Endothelial cell of umbilical vein (primary cell): Measurements from ENCODE around the gene SLC27A4. TPM values are rescaled to one million over a fixed set of nuclear protein-coding genes. Genes with fewer than 3 reads are reported as not detected.

Experiments used
- BruUV-seq: library from RNA; stranded (reverse); fragments of 400-500 nt; replicated peaks from 2 replicates; lab custom pipeline; 2021; lab: Mats Ljungman, UMichigan
- CTCF ChIA-PET: fragments of 300-600, 350-600 bp; sonication (Branson Sonifier 250); formaldehyde crosslinking; loops from one replicate; lab custom pipeline; 2021; ENCODE audit warnings: antibody characterized with exemption, inconsistent platforms; lab: Charles Lee
- POLR2A ChIA-PET: fragments of 300-600, 350-600 bp; sonication (Branson Sonifier 250); formaldehyde crosslinking; loops from one replicate; lab custom pipeline; 2021; ENCODE audit warnings: antibody characterized with exemption, inconsistent platforms; lab: Charles Lee
- DNase-seq: peaks from one replicate; pipeline ENCODE4 v3.0.0-alpha.2; 2011; ENCODE audit warnings: low read depth, low spot score
- FAIRE-seq: peaks from 2 replicates; lab custom pipeline; 2011; peaks lifted over from hg19 to GRCh38; lab: Jason Lieb, UNC
- H2AFZ ChIP-seq: 2 replicates; pipeline ENCODE4 v1.6.0; 2012; ENCODE audit warnings: low read depth, low read length, control low read depth, inconsistent platforms
- H3K27ac ChIP-seq: 2 replicates; pipeline ENCODE4 v1.5.1; 2011; ENCODE audit warnings: low read depth, mild to moderate bottlenecking, control low read depth, low read length, moderate library complexity; ENCODE audit not compliant: insufficient read depth
- H3K27me3 ChIP-seq, 2 experiments: 2 replicates each; pipeline versions ENCODE4 v1.6.0 to v1.6.1; 2011; ENCODE audit warnings: low read length in 2 of 2, mixed read lengths in 1 of 2; ENCODE audit not compliant: control insufficient read depth in 2 of 2, insufficient read depth in 2 of 2
- H3K36me3 ChIP-seq, 2 experiments: 2 replicates in 1 of 2; 3 replicates in 1 of 2; pipeline ENCODE4 v1.5.1; 2011; ENCODE audit warnings: low read length in 2 of 2, mild to moderate bottlenecking in 1 of 2, moderate library complexity in 1 of 2; ENCODE audit not compliant: control insufficient read depth in 2 of 2, insufficient read depth in 2 of 2; ENCODE audit errors: extremely low read depth in 1 of 2
- H3K4me1 ChIP-seq: 3 replicates; pipeline ENCODE4 v1.5.1; 2011; ENCODE audit warnings: mild to moderate bottlenecking, low read length; ENCODE audit not compliant: control insufficient read depth, insufficient read depth; ENCODE audit errors: extremely low read depth
- H3K4me2 ChIP-seq: 2 replicates; pipeline ENCODE4 v1.6.1; 2011; ENCODE audit warnings: low read length, control low read depth, mixed read lengths; ENCODE audit not compliant: insufficient read depth
- H3K4me3 ChIP-seq, 3 experiments: fragments of 200-600 bp in 1 of 3; sonication (generic), shearing (Covaris generic) in 1 of 3; replicated peaks in 1 of 3; 2 replicates each; pipeline ENCODE4 v1.5.1; 2011 to 2016; ENCODE audit warnings: control low read depth in 3 of 3, low read length in 3 of 3, mild to moderate bottlenecking in 2 of 3, inconsistent platforms in 1 of 3, low read depth in 1 of 3, moderate library complexity in 1 of 3; ENCODE audit not compliant: insufficient read depth in 1 of 3
- H3K79me2 ChIP-seq: 2 replicates; pipeline ENCODE4 v1.6.0; 2012; ENCODE audit warnings: low read length, inconsistent platforms; ENCODE audit not compliant: control insufficient read depth, insufficient read depth
- H3K9ac ChIP-seq: replicated peaks from 2 replicates; pipeline ENCODE3; 2011; ENCODE audit warnings: low read length, control low read depth; ENCODE audit not compliant: insufficient read depth; ENCODE audit errors: extremely low read depth
- H3K9me1 ChIP-seq: replicated peaks from 3 replicates; pipeline ENCODE4 v1.6.0; 2011; ENCODE audit warnings: mild to moderate bottlenecking, low read length; ENCODE audit not compliant: control insufficient read depth, insufficient read depth; ENCODE audit errors: extremely low read depth
- H3K9me3 ChIP-seq: replicated peaks from 2 replicates; pipeline ENCODE4 v1.5.1; 2012; ENCODE audit warnings: low read length, inconsistent platforms; ENCODE audit not compliant: control insufficient read depth, insufficient read depth
- H4K20me1 ChIP-seq: replicated peaks from 2 replicates; pipeline ENCODE3; 2011; ENCODE audit warnings: mild to moderate bottlenecking, low read length; ENCODE audit not compliant: control insufficient read depth, insufficient read depth; ENCODE audit errors: extremely low read depth
- EZH2 ChIP-seq: IDR thresholded peaks from 2 replicates; pipeline ENCODE4 v1.6.1; 2012; ENCODE audit warnings: borderline replicate concordance, low read depth, mild to moderate bottlenecking, moderate library complexity, low read length, inconsistent platforms; ENCODE audit not compliant: severe bottlenecking
- FOS ChIP-seq: IDR thresholded peaks from 2 replicates; pipeline ENCODE4 v1.6.1; 2011; ENCODE audit warnings: mild to moderate bottlenecking, low read length, moderate library complexity, borderline replicate concordance; ENCODE audit not compliant: insufficient read depth
- GATA2 ChIP-seq: IDR thresholded peaks from 2 replicates; pipeline ENCODE4 v1.7.0; 2011; ENCODE audit warnings: low read depth, mild to moderate bottlenecking, moderate library complexity, mixed read lengths, low read length; ENCODE audit not compliant: insufficient read length, insufficient read depth
- JUN ChIP-seq: IDR thresholded peaks from 2 replicates; pipeline ENCODE4 v1.6.1; 2011; ENCODE audit warnings: borderline replicate concordance, low read depth; ENCODE audit not compliant: insufficient read length, insufficient read depth
- MYC ChIP-seq: IDR thresholded peaks from one replicate; pipeline ENCODE4 v1.6.1; 2011; ENCODE audit warnings: mild to moderate bottlenecking, low read depth, low read length
- POLR2A ChIP-seq: IDR thresholded peaks from 2 replicates; pipeline ENCODE4 v1.6.1; 2012; ENCODE audit warnings: low read depth, mild to moderate bottlenecking, control low read depth, low read length
- POLR2AphosphoS5 ChIP-seq: IDR thresholded peaks from 2 replicates; pipeline ENCODE4 v1.6.1; 2012; ENCODE audit warnings: low read depth, mild to moderate bottlenecking, control low read depth, low read length, moderate library complexity; ENCODE audit not compliant: insufficient read depth
- dilution Hi-C: fragments of 300-500 bp; cut with MboI; formaldehyde crosslinking; loops from one replicate; pipeline ENCODE4 v1.15.0; 2019; ENCODE audit warnings: low sequenced_read_pairs; ENCODE audit not compliant: extremely low pct_ligation_motif_present
- intact Hi-C: fragments of 100-400 bp; cut with micrococcal nuclease; formaldehyde crosslinking; loops from one replicate; pipeline ENCODE4 v1.10.0; 2022
- polyA plus RNA-seq, 4 experiments: library from polyadenylated mRNA; depleted of rRNA in 3 of 4; stranded (reverse) in 3 of 4; unstranded in 1 of 4; fragments of >200 nt; gene quantifications; 2 replicates each; pipeline versions ENCODE4 v1.2.1 to v1.2.3, GENCODE V29; 2011 to 2012; ENCODE audit warnings: missing spikeins in 1 of 4
- total RNA-seq: library from RNA; stranded (reverse); gene quantifications from 2 replicates; pipeline ENCODE4 v1.2.3, GENCODE V29; 2021
- TF ChIP-seq, protein P1 (sequence below), 2 donors: IDR thresholded peaks; 1 replicate in 1 of 2; 2 replicates in 1 of 2; pipeline ENCODE4 v1.5.1; 2011; ENCODE audit warnings: low read length in 2 of 2, mild to moderate bottlenecking in 2 of 2, moderate library complexity in 2 of 2, control low read depth in 1 of 2, inconsistent platforms in 1 of 2, low read depth in 1 of 2; ENCODE audit not compliant: insufficient read depth in 1 of 2; ENCODE audit errors: extremely low read depth in 1 of 2
- TF ChIP-seq, protein P2 (sequence below): IDR thresholded peaks from 2 replicates; pipeline ENCODE4 v1.6.1; 2011; ENCODE audit not compliant: insufficient read depth, insufficient read length

The SLC27A4 gene
- total and polyA plus RNA-seq, 2 donors (not counting 3 experiments of a cell fraction or from before 2014, with no cell fraction given): 29.9 to 35.0 TPM

- ChIA-PET POLR2A (no interaction called here), CTCF (interaction anchor here (0.6 kb wide), 1 partner anchor 20 kb away, joined by 3 read pairs; no protein-coding TSS in a partner anchor)
- Histone ChIP-seq H3K9me1 (no peaks in the 10 kb centered on the region), H3K9ac (no peak overlapping the region), H4K20me1 (no peaks in the 10 kb centered on the region), H2AFZ (peak overlapping the region; percentile 29), H3K4me1 (no peaks in the 10 kb centered on the region), H3K27ac (no peak overlapping the region), H3K4me3 (no peak overlapping the region), H3K4me2 (no peak overlapping the region), H3K36me3 (no peaks in the 10 kb centered on the region), H3K9me3 (no peaks in the 10 kb centered on the region), H3K27me3 (no peaks in the 10 kb centered on the region), H3K79me2 (no peaks in the 10 kb centered on the region)
- no peak for FAIRE-seq
- BruUV-seq: no TSS peak
- no peak for TF ChIP-seq EZH2
- TF ChIP-seq, protein P1, sequence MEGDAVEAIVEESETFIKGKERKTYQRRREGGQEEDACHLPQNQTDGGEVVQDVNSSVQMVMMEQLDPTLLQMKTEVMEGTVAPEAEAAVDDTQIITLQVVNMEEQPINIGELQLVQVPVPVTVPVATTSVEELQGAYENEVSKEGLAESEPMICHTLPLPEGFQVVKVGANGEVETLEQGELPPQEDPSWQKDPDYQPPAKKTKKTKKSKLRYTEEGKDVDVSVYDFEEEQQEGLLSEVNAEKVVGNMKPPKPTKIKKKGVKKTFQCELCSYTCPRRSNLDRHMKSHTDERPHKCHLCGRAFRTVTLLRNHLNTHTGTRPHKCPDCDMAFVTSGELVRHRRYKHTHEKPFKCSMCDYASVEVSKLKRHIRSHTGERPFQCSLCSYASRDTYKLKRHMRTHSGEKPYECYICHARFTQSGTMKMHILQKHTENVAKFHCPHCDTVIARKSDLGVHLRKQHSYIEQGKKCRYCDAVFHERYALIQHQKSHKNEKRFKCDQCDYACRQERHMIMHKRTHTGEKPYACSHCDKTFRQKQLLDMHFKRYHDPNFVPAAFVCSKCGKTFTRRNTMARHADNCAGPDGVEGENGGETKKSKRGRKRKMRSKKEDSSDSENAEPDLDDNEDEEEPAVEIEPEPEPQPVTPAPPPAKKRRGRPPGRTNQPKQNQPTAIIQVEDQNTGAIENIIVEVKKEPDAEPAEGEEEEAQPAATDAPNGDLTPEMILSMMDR (IDR thresholded peaks at IDR 0.05; ENCODE audit: extremely low read depth in 1 of 2, insufficient read depth in 1 of 2, low read depth in 1 of 2, low read length in 2 of 2): no peak
- no peak for TF ChIP-seq MYC
- TF ChIP-seq, protein P2, sequence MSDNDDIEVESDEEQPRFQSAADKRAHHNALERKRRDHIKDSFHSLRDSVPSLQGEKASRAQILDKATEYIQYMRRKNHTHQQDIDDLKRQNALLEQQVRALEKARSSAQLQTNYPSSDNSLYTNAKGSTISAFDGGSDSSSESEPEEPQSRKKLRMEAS: no peak
- TF ChIP-seq GATA2: no peak
- TF ChIP-seq POLR2A: no peak
- TF ChIP-seq FOS: no peak
- no peak for TF ChIP-seq JUN
- TF ChIP-seq POLR2AphosphoS5: no peak
- dilution Hi-C loops (no loop called here), intact Hi-C loops (no loop called here)
- no peak for DNase-seq
These were observed 64.9 kb downstream of the SLC27A4 start for GRCh38 chr9:128405077-128405779.
